ENCODE results near the gene XIST. TPM values are rescaled to one million over a fixed set of nuclear protein-coding genes. Genes with fewer than 3 reads are reported as not detected.
"Not testable (repeated sequence)": the region's sequence is repeated elsewhere in the genome, so short reads cannot be mapped to it uniquely, and the experiment has no call there.

The XIST gene
- total RNA-seq, 1 donor from 2014 or later: 123 TPM

GRCh38 chrX:73840120-73840924 is 12.2 kb downstream of the XIST start:
- no peak for DNase-seq (ENCODE audit: extremely low read depth, low read depth, low spot score)

- DNase-seq (ENCODE audit: extremely low read depth, low read depth, low spot score): no peak
These were observed 13.4 kb downstream of the XIST start for GRCh38 chrX:73839152-73839551.

GRCh38 chrX:73838123-73838522 is 14.4 kb downstream of the XIST start:
- no peak for DNase-seq (ENCODE audit: extremely low read depth, low read depth, low spot score)

- DNase-seq (ENCODE audit: extremely low read depth, low read depth, low spot score): no peak
These were observed 15.5 kb downstream of the XIST start for GRCh38 chrX:73836956-73837477.

- DNase-seq (ENCODE audit: extremely low read depth, low read depth, low spot score): no peak
These were observed 18.3 kb downstream of the XIST start for GRCh38 chrX:73834219-73834618.

- no peak for DNase-seq (ENCODE audit: extremely low read depth, low read depth, low spot score)
These were observed 20.2 kb downstream of the XIST start for GRCh38 chrX:73832319-73832718.

GRCh38 chrX:73831500-73831899 is 21.0 kb downstream of the XIST start:
- no peak for DNase-seq (ENCODE audit: extremely low read depth, low read depth, low spot score)

GRCh38 chrX:73830489-73831414 is 21.8 kb downstream of the XIST start:
- no peak for DNase-seq (ENCODE audit: extremely low read depth, low read depth, low spot score)

GRCh38 chrX:73829890-73830466 is 22.5 kb downstream of the XIST start:
- no peak for DNase-seq (ENCODE audit: extremely low read depth, low read depth, low spot score)

GRCh38 chrX:73828080-73828720 is 24.3 kb downstream of the XIST start:
- no peak for DNase-seq (ENCODE audit: extremely low read depth, low read depth, low spot score)

GRCh38 chrX:73827406-73827805 is 25.1 kb downstream of the XIST start:
- no peak for DNase-seq (ENCODE audit: extremely low read depth, low read depth, low spot score)

GRCh38 chrX:73826996-73827395 is 25.5 kb downstream of the XIST start:
- no peak for DNase-seq (ENCODE audit: extremely low read depth, low read depth, low spot score)

- DNase-seq (ENCODE audit: extremely low read depth, low read depth, low spot score): no peak
These were observed 26.9 kb downstream of the XIST start for GRCh38 chrX:73825569-73825968.

- DNase-seq (ENCODE audit: extremely low read depth, low read depth, low spot score): no peak
These were observed 29.0 kb downstream of the XIST start for GRCh38 chrX:73823473-73824004.

- no peak for DNase-seq (ENCODE audit: extremely low read depth, low read depth, low spot score)
These were observed 29.7 kb downstream of the XIST start for GRCh38 chrX:73822775-73823174.

GRCh38 chrX:73821921-73822559 is 30.5 kb downstream of the XIST start:
- DNase-seq (ENCODE audit: extremely low read depth, low read depth, low spot score): no peak

GRCh38 chrX:73819864-73820558 is 32.5 kb downstream of the XIST start:
- DNase-seq (ENCODE audit: extremely low read depth, low read depth, low spot score): not testable (repeated sequence)

- DNase-seq (ENCODE audit: extremely low read depth, low read depth, low spot score): no peak
These were observed 34.1 kb downstream of the XIST start for GRCh38 chrX:73818200-73819116.

All from glomerular endothelial cell (primary cell).